Measurements from ENCODE around the gene DMBX1.

The DMBX1 gene

DNA sequence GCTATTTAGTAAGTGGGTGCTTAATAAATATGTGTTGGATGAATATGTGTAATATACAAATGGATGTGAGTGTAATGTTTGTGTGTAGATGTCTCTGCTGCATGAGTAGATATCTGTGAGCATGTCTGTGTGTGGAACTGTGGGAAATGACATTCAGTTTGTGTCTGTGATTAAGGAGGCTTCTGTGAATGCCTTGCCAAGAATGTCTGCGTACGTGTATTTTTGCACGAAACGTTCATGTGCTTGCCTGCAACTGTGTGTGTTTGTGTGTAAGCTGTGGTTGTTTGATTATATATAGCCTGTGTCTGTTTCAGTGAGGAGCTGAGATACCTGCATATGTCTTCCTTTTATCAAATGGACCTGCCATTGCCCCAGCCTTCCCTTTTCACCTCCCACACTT lies 13.8 kb downstream of the DMBX1 start:
- no peak for DNase-seq (ENCODE audit: low spot score)

DNA sequence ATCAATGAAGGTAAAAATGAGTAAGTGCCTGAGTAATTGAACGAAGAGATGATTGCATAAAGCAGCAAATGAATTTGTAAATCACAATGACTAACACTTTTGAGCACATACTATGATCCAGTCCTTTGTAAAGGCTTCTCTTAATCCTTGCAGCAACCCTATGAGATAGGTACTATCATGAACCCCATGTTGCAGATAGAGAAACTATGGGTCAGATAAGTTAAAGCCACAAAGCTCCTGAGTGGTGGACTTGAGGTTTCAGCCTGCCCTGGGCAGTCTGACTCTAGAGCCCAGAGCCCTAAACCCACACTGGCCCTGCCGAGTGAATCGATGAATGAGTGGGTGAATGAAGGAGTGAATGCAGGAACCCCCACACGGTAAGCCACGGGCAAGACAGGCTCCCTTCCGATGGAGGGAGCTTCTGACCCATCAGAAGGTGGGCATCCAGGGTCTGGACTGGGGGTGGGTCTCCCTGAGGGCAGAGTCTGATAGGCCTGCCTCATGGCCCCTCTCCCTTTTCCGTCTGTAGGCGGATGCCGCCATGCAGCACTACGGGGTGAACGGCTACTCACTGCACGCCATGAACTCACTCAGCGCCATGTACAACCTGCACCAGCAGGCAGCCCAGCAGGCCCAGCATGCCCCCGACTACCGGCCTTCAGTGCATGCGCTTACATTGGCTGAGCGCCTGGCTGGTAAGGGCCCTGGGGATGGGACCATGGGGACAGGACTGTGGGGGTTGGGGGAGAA lies 17.0 kb downstream of the DMBX1 start:
- no peak for DNase-seq (ENCODE audit: low spot score)

DNA sequence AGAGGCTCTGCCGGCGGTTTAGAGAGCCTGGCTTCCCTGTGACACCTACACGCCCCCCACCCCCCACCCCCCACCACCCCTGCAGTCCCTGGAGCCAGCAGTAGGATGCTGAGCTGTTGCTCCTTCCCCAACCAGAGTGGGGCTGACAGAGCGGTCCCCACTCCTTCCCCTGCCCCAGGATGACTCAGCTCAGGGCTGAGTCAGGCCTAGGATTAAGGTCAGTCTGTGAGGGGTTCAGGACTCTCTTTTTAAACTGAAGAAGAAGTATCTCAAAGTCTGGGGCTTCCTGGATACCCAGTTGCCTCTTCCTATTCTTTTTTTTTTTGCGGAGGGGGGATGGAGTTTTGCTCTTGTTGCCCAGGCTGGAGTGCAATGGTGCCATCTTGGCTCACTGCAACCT lies 19.1 kb downstream of the DMBX1 start:
- DNase-seq (ENCODE audit: low spot score), result no peak

DNA sequence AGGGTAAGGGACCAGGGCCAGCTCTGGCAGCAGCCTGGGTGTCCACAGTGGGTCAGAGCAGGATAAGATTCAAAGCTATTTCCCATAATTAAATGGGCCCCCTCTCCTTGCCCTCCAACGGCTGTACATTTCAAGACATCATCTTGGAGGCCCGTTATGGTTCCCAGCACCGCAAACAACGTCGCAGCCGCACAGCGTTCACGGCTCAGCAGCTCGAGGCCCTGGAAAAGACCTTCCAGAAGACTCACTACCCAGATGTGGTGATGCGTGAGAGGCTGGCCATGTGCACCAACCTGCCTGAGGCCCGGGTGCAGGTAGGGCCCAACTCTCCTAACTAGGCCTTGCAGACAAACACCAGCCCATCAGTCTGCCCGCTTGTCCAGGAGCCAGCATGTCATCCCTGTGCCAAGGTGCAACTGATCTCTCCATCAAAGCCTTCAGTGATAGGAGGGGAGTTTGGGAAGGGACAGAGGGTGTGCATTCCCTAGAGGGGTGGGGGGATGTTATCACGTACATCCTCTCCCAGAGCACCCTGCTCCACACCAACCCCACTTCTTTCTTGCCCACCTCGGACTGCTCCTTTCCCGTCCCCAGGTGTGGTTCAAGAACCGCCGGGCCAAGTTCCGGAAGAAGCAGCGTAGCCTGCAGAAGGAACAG lies 20.8 kb downstream of the DMBX1 start:
- DNase-seq (ENCODE audit: low spot score), result no peak

DNA sequence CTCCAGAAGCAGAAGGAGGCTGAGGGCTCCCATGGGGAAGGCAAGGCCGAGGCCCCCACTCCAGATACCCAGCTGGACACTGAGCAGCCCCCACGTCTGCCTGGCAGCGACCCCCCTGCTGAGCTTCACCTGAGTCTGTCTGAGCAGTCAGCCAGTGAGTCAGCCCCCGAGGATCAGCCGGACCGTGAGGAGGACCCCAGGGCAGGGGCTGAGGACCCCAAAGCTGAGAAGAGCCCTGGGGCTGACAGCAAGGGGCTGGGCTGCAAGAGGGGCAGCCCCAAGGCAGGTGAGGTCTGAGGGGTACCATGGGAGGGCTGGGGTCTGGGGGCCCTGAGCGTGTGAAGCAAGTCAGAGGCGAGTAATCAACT lies 21.3 kb downstream of the DMBX1 start:
- DNase-seq (ENCODE audit: low spot score), result no peak

DNA sequence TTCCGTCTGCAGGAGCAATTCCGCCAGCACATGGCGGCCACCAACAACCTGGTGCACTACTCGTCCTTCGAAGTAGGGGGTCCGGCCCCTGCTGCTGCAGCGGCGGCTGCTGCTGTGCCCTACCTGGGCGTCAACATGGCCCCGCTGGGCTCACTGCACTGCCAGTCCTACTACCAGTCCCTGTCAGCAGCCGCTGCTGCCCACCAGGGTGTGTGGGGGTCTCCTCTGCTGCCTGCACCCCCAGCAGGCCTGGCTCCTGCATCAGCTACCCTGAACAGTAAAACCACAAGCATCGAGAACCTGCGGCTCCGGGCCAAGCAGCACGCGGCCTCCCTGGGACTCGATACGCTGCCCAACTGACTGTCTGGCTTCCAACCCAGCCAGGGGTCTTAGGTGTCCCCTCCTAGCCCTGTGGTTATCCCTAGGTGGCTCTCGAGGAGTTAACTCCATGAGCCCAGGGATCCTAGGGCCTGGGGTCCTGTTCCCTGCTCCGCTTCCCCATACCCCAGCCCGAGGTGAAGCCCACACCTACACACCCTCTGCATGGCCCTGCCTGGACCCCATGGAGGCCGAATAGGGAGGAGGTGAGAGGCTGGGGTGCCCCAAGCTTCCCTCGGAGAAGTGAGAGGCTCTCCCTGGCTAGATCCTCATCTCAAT lies 22.6 kb downstream of the DMBX1 start:
- no peak for DNase-seq (ENCODE audit: low spot score)

DNA sequence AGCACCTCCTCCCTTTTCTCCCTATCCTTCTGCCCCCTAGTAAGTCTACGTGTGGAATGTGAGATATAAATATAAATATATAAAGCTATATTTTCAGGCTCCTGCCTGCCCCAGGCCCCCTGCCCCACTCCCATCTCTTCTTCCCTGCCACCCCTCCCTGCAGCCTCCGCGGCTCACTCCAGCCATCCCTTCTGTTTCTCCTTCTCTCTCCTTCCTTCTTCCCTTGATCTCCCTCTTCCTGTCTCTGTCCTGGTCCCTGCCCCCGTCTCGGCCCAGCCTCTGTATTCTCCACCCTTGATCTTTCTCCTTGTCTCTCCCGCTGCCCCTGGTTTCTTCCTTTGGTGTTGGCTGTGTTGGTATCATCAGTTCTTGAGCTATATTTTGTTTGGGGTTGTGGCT lies 23.2 kb downstream of the DMBX1 start:
- no peak for DNase-seq (ENCODE audit: low spot score)

DNA sequence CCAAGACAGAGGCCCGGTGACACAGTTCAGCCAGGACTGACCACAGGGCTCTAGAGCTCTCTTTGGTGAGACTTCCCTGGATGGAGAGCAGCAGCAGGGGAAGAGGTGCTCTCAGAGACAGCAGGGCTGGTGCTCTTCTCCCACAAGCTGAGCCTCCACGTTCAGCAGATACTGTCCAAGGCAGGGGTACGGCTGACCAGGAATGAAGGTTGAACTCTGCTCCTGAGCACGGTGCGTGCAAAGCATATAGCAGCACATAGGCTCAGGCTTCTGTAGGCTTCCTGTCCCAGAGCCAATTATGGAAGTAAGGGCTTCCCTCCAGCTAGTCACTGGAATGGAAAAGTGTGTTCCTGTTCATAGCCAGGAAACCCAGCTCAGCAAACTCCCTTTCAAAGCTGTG lies 23.9 kb downstream of the DMBX1 start:
- DNase-seq (ENCODE audit: low spot score), result no peak

DNA sequence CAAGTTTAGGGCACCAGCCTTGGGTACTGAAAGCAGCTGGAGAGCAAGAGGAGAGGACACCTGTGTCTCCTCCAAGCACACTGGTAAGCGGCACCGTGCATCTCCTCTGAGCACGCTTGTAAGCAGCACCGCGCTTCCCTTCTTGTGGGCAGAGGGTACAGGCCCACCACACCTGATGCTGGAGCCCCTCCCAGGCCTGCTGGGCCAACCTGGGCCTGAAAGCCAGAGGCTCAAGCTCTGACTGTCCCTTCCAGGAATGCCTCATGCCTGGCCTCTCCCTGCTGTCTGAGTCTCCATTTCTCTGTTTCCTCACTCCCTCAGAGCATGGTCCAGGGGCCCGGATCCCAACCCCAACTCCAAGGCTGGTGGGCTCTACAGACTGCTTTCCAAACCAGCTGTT lies 25.9 kb downstream of the DMBX1 start:
- DNase-seq (ENCODE audit: low spot score), result no peak

DNA sequence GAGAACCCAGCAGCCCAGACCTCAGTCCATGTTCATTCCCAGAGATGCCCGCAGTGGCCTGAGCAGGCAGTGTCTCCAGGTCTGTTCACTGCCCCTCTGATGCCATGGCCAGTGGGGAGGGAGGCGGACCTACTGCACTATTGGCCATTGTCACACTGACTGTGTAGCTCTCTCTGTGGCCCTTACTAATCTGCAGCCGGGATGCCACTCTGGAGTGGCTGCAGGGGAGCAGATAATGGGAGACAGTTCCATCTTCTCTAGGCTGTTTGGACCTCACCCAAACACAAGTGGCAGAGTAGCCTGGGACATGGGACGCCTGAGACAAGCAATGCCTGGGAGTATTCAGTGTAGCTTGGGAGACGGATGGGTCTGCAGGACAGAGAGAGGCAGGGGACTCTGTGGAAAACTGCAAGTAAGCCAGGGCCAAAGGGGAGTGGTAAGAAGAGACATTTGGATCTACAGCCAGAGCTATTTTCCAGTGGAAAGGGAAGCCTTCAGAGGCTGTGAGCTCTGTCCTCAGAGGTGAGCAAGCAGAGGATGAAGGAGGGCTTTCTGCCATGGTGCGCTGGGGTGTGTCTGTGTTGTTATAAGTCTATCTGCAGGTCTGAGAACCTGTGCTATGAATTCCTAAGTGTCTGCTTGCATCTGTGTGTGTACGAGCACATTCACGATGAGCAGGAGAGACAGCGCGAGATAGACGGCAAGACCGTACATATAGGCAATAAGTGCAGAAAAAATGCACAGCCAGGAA lies 26.7 kb downstream of the DMBX1 start:
- DNase-seq (ENCODE audit: low spot score), result no peak

DNA sequence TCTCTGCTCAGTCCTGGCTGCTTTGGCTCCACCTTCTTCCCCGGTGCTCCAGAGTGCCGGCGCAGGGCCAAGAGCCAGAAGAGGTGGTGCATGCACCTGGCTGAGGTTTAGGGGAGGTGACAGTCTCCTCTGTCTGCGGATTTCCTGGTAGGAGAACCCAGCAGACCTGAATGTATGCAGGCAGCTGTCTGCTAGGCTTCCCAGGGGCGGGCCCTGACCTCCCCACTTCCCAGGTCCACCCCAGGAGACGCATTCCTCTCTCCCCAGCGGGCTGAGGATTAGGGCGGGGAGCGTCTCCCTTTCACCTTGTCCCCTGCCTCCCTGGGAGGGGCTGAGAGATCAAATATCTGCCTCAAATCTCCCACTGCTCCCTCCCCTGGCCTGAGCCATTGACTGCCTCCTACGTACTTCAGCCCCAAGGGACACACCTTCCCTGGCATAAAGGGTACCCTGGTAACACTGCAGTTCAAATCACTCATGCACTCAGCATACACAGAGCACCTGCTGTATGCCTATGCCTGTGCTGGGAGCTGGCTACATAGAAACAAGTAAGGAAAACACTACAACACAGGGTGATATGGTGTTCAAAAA lies 27.5 kb downstream of the DMBX1 start:
- no peak for DNase-seq (ENCODE audit: low spot score)

DNA sequence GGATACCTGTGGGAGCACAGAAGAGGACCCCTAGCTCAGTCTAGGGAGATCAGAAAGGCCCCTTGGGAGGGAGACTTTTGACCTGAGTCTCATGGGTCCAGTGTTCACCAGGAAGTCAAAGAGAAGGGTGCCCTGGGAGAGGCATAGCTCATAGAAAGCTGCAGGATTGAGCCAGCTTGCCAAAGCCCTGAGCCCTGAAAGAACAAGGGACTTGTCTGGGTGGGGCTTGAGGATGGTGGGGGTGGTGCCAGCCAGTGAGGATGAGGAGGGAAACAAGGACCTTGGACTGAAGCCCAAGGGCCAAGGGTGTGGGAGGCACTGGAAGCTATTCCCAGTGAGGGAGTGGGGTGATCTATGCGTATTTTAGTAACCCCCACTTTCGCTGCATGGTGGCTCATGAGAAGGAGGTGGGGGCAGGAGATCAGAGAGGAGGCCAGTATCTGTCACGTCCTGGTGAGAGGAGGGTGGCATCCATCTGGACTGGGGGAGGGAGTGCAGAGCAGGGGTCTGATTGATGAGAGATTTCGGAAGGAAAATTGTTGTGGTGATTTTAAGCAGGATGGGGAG lies 28.4 kb downstream of the DMBX1 start:
- no peak for DNase-seq (ENCODE audit: low spot score)

DNA sequence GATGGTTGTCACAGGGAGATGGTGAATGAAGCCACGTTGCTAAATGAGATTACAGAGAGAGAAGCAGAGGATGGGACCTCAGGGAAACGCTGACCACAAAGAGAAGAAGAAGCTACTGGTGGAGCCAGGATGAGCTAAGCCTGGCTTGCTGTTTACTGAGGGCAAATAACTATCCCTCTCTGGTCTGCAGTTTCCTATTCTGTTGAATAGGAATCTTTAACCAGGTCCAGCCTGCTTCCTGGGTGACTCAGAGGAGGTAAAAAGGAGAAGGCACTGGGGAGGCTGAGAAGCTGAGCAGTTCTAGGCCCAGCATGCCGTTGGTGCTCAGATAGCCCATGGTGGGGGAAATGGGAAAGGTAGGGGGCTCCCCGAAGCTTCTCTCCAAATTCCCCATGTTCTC lies 29.6 kb downstream of the DMBX1 start:
- no peak for DNase-seq (ENCODE audit: low spot score)

DNA sequence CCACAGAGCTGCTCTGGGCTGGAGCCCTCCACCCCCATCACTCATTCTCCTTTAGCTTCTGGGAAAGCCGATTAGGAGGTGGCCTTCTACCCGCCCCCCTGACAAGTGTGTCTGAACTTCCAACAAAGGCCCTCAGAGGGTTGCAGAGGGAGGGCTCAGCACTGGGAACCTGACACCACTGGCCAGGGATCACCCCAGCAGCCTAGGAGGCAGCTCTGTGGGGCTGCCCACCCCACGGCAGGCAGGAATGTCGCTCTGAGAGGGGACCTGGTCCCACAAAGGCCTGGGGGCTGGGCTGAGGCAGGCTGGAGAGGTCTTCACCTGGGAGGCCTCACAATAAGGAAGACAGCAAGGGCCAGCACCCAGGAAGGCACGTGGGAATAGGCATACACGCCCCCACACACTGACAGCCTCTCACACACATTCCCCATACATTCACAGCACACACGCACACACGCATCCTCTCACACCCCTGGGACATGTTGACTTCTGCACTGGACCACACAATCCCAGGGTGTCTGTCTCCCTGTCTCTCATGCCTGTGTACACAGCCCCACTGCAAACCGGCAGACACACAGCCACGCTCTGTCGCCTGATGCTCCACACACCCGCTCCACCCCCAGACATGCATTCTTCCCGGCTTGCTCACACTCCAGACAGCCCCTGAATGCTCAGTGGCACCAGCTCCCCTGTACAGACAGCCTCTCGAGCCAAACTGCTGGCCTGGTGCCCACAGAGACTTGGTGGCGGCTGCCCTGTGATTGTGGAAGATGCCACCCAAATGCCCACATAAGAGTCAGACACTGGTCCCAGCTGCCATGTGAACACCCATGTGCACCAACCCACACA lies 30.7 kb downstream of the DMBX1 start:
- no peak for DNase-seq (ENCODE audit: low spot score)

DNA sequence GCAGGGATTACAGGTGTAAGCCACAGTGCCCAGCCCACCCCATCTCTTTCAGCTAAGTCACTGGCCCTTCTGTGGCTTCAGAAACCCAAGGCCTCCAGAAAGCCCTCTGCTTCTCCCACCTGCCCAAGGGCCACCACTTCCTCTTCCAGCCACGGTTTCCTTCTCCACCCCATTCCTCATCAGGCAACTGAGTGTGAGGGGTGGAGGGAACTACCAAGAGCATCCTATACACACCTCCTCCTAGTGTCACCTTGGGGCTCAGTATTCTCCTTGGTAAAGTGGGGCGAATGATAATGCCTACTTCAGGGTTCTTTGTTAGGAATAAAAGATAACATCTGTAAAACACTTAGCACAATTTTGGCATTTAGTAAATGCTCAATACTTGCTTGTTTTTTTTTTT lies 31.8 kb downstream of the DMBX1 start:
- no peak for DNase-seq (ENCODE audit: low spot score)

DNA sequence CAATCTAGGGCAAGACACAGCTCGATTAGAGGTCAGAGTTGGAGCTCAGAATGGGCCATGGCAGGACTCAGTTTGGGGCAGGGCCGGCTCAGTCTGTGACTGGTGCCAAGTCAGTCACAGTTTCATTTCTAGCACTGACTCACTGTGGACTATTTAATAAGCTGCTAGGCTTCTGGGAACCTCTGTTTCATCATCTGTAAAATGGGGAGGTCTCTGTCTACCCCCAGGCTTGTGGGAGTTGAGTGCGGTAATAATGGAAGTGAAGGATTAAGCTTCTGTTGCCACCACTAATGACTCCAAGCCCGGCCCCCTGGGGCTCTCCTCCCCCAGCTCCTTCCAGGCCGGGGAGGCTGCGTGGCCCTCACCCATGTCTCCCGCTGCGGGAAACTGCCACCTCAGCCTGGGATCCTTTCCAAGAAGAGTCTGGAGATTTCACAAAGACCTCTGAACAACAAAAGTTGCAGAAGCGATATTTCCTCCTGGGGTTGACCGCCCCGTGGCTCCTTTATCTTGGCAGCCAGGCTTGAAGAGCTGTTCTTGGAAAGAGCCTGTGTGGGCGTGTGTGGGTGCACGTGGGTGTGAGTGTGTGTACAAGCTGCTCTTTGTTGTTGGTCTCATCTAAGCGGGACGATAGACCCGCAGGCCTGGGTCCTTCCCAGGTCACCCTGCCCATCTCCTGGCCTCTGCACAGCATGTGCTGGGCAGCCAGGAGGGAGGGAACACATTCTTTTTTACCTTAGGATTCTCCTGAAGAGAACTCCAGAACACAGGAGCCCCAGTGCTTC lies 32.7 kb downstream of the DMBX1 start:
- no peak for DNase-seq (ENCODE audit: low spot score)

DNA sequence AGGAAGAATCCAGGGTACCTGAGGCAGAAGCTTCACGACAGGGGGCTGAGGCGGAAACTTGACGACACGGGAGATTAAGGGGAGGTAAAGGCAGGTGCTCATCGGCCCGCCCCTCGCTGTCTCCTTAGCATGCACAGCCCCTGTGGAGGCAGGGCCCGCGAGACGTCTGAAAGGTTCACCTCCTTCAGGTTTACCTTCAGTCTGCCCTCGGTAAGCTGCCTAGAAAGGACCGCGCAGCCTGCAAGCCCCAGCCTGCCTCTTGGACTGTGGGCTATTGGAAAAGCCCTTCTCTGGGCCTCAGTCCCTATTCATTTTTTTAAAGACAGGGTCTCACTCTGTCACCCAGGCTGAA lies 33.3 kb downstream of the DMBX1 start:
- no peak for DNase-seq (ENCODE audit: low spot score)

DNA sequence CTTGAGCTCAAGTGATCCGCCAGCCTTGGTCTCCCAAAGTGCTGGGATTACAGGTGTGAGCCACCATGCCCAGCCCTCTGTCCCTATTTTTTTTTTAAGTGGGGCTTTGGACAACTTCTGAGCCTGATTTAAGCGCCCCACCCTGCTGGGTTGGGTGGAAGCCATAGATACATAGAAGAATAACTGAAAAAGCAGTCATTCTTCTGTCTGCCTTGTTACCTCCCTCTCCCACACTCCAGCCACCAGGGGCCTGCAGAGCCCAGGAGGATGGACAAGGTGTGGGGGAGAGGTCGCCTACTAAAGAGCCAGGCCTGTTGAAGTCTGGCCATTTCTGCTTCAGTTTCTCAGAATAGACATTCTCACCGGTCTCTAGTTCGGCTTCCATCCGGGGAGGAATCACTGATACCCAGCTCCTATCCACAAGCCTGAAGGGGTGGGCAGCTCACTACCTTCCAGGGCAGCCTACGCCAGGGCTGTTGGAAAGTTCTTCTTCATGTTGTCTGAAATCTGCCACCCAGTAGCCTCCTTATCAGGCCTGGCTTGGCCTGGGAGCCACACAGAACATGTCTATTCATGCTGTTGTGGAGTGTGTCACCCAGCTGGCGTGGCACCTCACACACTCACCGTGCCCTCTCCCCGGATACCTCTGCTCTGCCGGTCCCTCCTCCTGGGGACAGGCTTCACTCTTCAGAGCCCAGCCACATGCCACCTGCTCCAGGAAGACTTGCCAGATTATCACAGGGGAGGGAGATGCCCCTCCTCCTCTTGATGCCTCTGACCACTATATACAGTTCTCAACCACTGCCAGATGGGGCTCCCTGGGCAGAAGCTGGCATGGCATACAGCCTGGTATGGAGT lies 34.1 kb downstream of the DMBX1 start:
- no peak for DNase-seq (ENCODE audit: low spot score)

DNA sequence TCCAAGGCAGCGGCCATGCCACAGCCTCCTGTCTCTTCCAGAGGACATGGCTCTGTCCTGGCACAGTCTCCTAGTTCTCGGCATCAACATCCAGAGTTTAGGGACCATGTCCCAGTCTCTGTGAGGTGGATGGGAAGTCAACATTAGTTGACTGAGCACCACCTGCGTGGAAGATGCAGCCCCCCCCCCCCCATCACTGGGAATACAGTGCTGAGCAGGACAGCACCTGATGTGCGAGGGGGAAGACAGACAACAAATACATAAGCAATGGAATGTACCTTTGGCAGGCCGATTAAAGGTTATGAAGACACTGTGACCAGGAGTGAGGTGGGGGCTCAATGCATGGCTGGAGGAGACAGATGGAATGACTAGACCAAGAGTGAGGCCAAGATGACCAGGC lies 35.2 kb downstream of the DMBX1 start:
- DNase-seq (ENCODE audit: low spot score), result no peak
